ENCODE data around the gene ARHGAP24. TPM values are rescaled to one million over a fixed set of nuclear protein-coding genes. Genes with fewer than 3 reads are reported as not detected.

Gene ARHGAP24
- total and polyA plus RNA-seq, 4 donors, result 10.0 to 79.4 (median 21.6) TPM

DNA sequence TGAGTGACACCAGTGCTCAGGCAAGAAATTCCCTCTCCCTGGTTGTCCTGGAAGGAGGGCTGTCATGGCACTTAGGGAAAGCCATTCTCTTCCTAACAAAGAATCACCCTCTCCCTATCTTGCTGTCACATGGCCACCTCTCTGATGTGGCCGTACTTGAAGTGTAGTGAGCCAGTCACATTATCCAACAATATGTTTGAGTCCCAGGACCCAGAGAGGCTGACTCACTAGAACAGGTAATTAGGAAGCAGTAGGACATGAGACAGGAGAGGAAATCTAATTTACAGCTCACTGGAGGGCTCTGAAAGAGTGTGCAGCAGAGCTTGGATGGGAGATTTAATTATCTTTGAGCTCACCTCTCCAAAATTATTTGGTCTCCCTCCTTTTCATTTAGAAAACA is 299.1 kb downstream of the ARHGAP24 start:
- no peaks in the 10 kb centered on the region for H3K27me3 ChIP-seq (ENCODE audit: control insufficient read depth in 3 of 3, insufficient read depth in 3 of 3, low read length in 2 of 3)
- DNase-seq (no peak), ATAC-seq (ENCODE audit: insufficient read depth, low FRiP score) (no peak)
- TF ChIP-seq, protein P1, sequence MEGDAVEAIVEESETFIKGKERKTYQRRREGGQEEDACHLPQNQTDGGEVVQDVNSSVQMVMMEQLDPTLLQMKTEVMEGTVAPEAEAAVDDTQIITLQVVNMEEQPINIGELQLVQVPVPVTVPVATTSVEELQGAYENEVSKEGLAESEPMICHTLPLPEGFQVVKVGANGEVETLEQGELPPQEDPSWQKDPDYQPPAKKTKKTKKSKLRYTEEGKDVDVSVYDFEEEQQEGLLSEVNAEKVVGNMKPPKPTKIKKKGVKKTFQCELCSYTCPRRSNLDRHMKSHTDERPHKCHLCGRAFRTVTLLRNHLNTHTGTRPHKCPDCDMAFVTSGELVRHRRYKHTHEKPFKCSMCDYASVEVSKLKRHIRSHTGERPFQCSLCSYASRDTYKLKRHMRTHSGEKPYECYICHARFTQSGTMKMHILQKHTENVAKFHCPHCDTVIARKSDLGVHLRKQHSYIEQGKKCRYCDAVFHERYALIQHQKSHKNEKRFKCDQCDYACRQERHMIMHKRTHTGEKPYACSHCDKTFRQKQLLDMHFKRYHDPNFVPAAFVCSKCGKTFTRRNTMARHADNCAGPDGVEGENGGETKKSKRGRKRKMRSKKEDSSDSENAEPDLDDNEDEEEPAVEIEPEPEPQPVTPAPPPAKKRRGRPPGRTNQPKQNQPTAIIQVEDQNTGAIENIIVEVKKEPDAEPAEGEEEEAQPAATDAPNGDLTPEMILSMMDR (IDR thresholded peaks at IDR 0.05; ENCODE audit: control extremely low read depth, extremely low read depth), result no peak
- H3K9me3 ChIP-seq (ENCODE audit: control insufficient read depth in 4 of 4, insufficient read depth in 3 of 4, low read length in 3 of 4), result no peaks in the 10 kb centered on the region
- no peak overlapping the region for H3K9ac ChIP-seq (ENCODE audit: insufficient read depth in 1 of 2, low read length in 2 of 2)
- no peak overlapping the region for H3K4me3 ChIP-seq
- H3K27ac ChIP-seq (ENCODE audit: low read depth in 1 of 2, low read length in 1 of 2), result no peak overlapping the region
- H3K36me3 ChIP-seq (ENCODE audit: control insufficient read depth in 4 of 4, insufficient read depth in 4 of 4, low read length in 4 of 4), result no peaks in the 10 kb centered on the region
- H3K4me1 ChIP-seq (ENCODE audit: control insufficient read depth in 5 of 5, insufficient read depth in 5 of 5, low read length in 5 of 5), result peaks cover 0 to 19% (median 8%) of the 10 kb centered on the region in 5 donors
- 96 to 100% methylated on average over 1 of the region's 1 CpG for WGBS, 2 donors

DNA sequence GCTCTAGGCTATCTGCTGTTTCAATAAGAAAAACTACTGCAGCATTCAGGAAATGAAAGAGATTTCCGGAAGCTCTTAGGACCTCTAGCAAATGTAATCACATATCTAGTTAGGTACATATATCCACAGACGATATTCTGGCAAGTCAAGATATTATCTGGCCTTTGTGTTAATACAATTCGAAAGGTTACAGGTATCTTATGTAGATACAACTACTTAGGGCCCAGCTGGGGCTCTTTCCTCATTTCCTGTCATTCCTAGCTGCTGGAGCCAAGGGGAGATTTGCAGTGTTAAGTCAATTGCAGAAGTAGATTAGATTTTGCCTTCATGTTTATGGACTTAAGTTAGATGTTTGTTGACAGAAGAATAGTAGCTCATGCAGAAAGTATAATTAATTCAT is 299.5 kb downstream of the ARHGAP24 start:
- 79 to 84% methylated on average over 3 of the region's 3 CpGs for WGBS, 2 donors

DNA sequence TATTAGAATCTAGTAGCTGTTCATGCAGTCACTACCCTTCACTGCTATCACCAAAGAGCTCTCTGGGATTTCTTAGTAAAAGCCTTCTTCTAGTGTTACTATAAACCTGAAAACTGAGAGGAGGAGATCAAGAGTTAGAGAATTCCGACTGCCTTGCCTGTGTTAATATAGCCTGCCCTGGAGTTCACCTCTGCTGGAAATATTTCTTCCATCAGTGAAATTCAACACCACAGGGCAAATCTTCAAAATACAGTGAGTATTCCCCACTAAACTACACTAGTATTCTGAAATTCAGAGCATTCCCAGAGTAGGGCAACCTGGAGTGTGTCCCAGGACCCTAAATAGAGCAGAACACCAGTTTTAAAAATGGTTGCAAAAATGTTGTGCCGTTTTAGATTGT is 301.1 kb downstream of the ARHGAP24 start:
- Histone ChIP-seq H3K36me3 (ENCODE audit: control insufficient read depth in 4 of 4, insufficient read depth in 4 of 4, low read length in 4 of 4) (no peaks in the 10 kb centered on the region), H3K27ac (ENCODE audit: low read depth in 1 of 2, low read length in 1 of 2) (peak overlapping the region in 1 of 2 donors; percentile 40), H3K27me3 (ENCODE audit: control insufficient read depth in 3 of 3, insufficient read depth in 3 of 3, low read length in 2 of 3) (no peaks in the 10 kb centered on the region), H3K4me3 (no peak overlapping the region), H3K4me1 (ENCODE audit: control insufficient read depth in 5 of 5, insufficient read depth in 5 of 5, low read length in 5 of 5) (peaks cover 0 to 27% (median 10%) of the 10 kb centered on the region in 5 donors), H3K9ac (ENCODE audit: insufficient read depth in 1 of 2, low read length in 2 of 2) (no peak overlapping the region), H3K9me3 (ENCODE audit: control insufficient read depth in 4 of 4, insufficient read depth in 3 of 4, low read length in 3 of 4) (no peaks in the 10 kb centered on the region)
- peak in 1 of 3 donors; percentile 57 for DNase-seq
- TF ChIP-seq, protein P1 (IDR thresholded peaks at IDR 0.05; ENCODE audit: control extremely low read depth, extremely low read depth), result no peak
- 68 to 89% methylated on average over 2 of the region's 2 CpGs for WGBS, 2 donors
- ATAC-seq (ENCODE audit: insufficient read depth, low FRiP score), result no peak

More for the DNA sequence above, 299.5 kb downstream of the ARHGAP24 start:
- H3K36me3 ChIP-seq (ENCODE audit: control insufficient read depth in 4 of 4, insufficient read depth in 4 of 4, low read length in 4 of 4), result no peaks in the 10 kb centered on the region
- H3K9ac ChIP-seq (ENCODE audit: insufficient read depth in 1 of 2, low read length in 2 of 2), result no peak overlapping the region
- H3K27me3 ChIP-seq (ENCODE audit: control insufficient read depth in 3 of 3, insufficient read depth in 3 of 3, low read length in 2 of 3), result no peaks in the 10 kb centered on the region
- ATAC-seq (ENCODE audit: insufficient read depth, low FRiP score), result no peak
- H3K4me1 ChIP-seq (ENCODE audit: control insufficient read depth in 5 of 5, insufficient read depth in 5 of 5, low read length in 5 of 5), result peaks cover 0 to 21% (median 8%) of the 10 kb centered on the region in 5 donors
- no peaks in the 10 kb centered on the region for H3K9me3 ChIP-seq (ENCODE audit: control insufficient read depth in 4 of 4, insufficient read depth in 3 of 4, low read length in 3 of 4)
- no peak overlapping the region for H3K27ac ChIP-seq (ENCODE audit: low read depth in 1 of 2, low read length in 1 of 2)
- TF ChIP-seq, protein P1 (IDR thresholded peaks at IDR 0.05; ENCODE audit: control extremely low read depth, extremely low read depth), result no peak
- no peak overlapping the region for H3K4me3 ChIP-seq
- no peak for DNase-seq

DNA sequence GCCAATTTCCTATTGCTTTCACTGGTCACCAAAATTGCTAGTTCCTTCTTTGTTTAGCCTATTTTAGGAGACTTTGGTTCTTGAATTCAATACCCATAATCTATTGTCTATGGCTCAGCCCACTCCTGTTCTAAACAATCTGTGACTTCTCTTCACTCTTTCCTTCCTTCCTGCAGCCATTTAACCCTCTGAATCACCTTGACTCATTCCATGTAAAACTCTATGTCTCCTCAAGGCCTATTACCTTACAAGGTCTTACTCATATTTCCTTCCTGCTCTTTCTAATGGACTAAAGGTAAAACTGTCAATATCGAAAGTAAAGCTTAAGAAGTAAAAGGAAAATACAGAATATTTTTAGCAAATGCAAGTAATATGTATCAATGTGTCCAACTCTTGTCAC is 301.6 kb downstream of the ARHGAP24 start:
- peak overlapping the region in 1 of 2 donors; percentile 40 for H3K27ac ChIP-seq (ENCODE audit: low read depth in 1 of 2, low read length in 1 of 2)

More for the DNA sequence above, 301.6 kb downstream of the ARHGAP24 start:
- Histone ChIP-seq H3K27me3 (ENCODE audit: control insufficient read depth in 3 of 3, insufficient read depth in 3 of 3, low read length in 2 of 3) (no peaks in the 10 kb centered on the region), H3K4me1 (ENCODE audit: control insufficient read depth in 5 of 5, insufficient read depth in 5 of 5, low read length in 5 of 5) (peaks cover 0 to 27% (median 10%) of the 10 kb centered on the region in 5 donors), H3K9me3 (ENCODE audit: control insufficient read depth in 4 of 4, insufficient read depth in 3 of 4, low read length in 3 of 4) (no peaks in the 10 kb centered on the region), H3K9ac (ENCODE audit: insufficient read depth in 1 of 2, low read length in 2 of 2) (no peak overlapping the region), H3K36me3 (ENCODE audit: control insufficient read depth in 4 of 4, insufficient read depth in 4 of 4, low read length in 4 of 4) (no peaks in the 10 kb centered on the region), H3K4me3 (no peak overlapping the region)
- DNase-seq (no peak), ATAC-seq (ENCODE audit: insufficient read depth, low FRiP score) (no peak)
- 81 to 84% methylated on average over 1 of the region's 1 CpG for whole genome bisulfite sequencing, 2 donors
- TF ChIP-seq, protein P1 (IDR thresholded peaks at IDR 0.05; ENCODE audit: control extremely low read depth, extremely low read depth), result no peak

All from lung (tissue), 12 donors.